Small intestine (tissue), 7 donors: ENCODE measurements around the gene FZD10. TPM values are rescaled to one million over a fixed set of nuclear protein-coding genes. Genes with fewer than 3 reads are reported as not detected.

Experiments used
- DNase-seq, 2 donors: peaks; one replicate each; pipeline versions ENCODE4 v3.0.0 to v3.0.0-alpha.2; 2013
- FAIRE-seq: peaks from 2 replicates; lab custom pipeline; 2012; peaks lifted over from hg19 to GRCh38; lab: Jason Lieb, UNC
- H3K27ac ChIP-seq, 3 donors: one replicate each; pipeline ENCODE4 v1.5.1; 2013; ENCODE audit warnings: low read length in 2 of 3, mild to moderate bottlenecking in 2 of 3, control low read depth in 1 of 3, inconsistent platforms in 1 of 3, low read depth in 1 of 3, moderate library complexity in 1 of 3
- H3K27me3 ChIP-seq, 3 donors: one replicate each; pipeline ENCODE4 v1.6.1; 2013; ENCODE audit warnings: low read length in 3 of 3, inconsistent platforms in 1 of 3; ENCODE audit not compliant: control insufficient read depth in 3 of 3, insufficient read depth in 3 of 3
- H3K36me3 ChIP-seq, 3 donors: one replicate each; pipeline ENCODE4 v1.6.1; 2013; ENCODE audit warnings: low read length in 3 of 3, inconsistent platforms in 1 of 3, low read depth in 1 of 3, mild to moderate bottlenecking in 1 of 3, moderate library complexity in 1 of 3; ENCODE audit not compliant: control insufficient read depth in 3 of 3, insufficient read depth in 2 of 3
- H3K4me1 ChIP-seq, 3 donors: one replicate each; pipeline ENCODE4 v1.6.1; 2013; ENCODE audit warnings: low read length in 2 of 3, inconsistent platforms in 1 of 3, low read depth in 1 of 3, mild to moderate bottlenecking in 1 of 3, moderate library complexity in 1 of 3; ENCODE audit not compliant: control insufficient read depth in 3 of 3, insufficient read depth in 2 of 3
- H3K4me3 ChIP-seq, 3 donors: one replicate each; pipeline ENCODE4 v1.5.1; 2013; ENCODE audit warnings: low read length in 3 of 3, control low read depth in 1 of 3, inconsistent platforms in 1 of 3, low read depth in 1 of 3, mild to moderate bottlenecking in 1 of 3, moderate library complexity in 1 of 3
- H3K9me3 ChIP-seq, 2 donors: one replicate each; pipeline ENCODE4 v1.6.1; 2013; ENCODE audit warnings: low read depth in 1 of 2, low read length in 1 of 2; ENCODE audit not compliant: control insufficient read depth in 2 of 2, insufficient read depth in 1 of 2
- WGBS, 3 donors: extraction: QIAGEN DNeasy Blood & Tissue Kit; methylation state at CpG; one replicate each; pipeline ENCODE4 v1.1.7; 2013; 5-methylcytosine and 5-hydroxymethylcytosine counted together
- polyA plus RNA-seq, 4 donors: library from polyadenylated mRNA; stranded (reverse) in 3 of 4; unstranded in 1 of 4; fragments of 200-250 nt in 3 of 4; fragments of 120-200 nt in 1 of 4; gene quantifications; one replicate each; pipeline versions ENCODE4 v1.2.1 to v1.2.3, GENCODE V29; 2013
- donor health status: healthy with polysubstance abuse.
- donor health status: control.
- donor health status: control.
- donor health status: Bipolar disorder and iron deficiency.
- donor health status: healthy.

Gene FZD10
- polyA plus RNA-seq, 4 donors: 1.2 to 1.6 TPM; not detected in 2

DNA sequence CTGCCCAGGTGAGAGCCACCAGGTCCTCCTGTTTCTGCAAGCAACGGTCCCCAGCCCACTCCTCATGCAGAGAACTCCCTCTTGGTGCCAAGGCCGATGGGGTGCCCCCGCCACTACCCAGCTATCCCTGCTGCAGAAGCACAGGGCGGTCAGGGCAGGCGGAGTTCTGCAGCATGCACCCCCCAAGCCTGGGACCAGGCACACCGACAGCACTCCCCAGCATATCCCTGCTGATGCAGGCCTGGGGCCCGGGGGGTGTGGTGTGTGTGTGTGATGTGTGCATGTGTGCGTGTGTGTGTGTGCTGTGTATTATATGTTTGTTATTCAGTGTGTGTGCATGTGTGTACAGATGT lies 27.7 kb upstream of the FZD10 start:
- Histone ChIP-seq H3K4me3 (no peak overlapping the region), H3K4me1 (no peaks in the 10 kb centered on the region), H3K27ac (no peak overlapping the region), H3K36me3 (no peaks in the 10 kb centered on the region), H3K27me3 (no peaks in the 10 kb centered on the region), H3K9me3 (no peaks in the 10 kb centered on the region)
- WGBS, 3 donors: 78 to 89% (median 88%) methylated on average over 7 to 8 of the region's 8 CpGs
- no peak for DNase-seq
- no peak for FAIRE-seq

GRCh38 chr12:130136509-130137039 lies 25.7 kb upstream of the FZD10 start:
- WGBS, 3 donors: 60 to 73% (median 68%) methylated on average over 11 of the region's 11 CpGs
- Histone ChIP-seq H3K36me3 (no peaks in the 10 kb centered on the region), H3K27me3 (no peaks in the 10 kb centered on the region), H3K9me3 (no peaks in the 10 kb centered on the region), H3K4me1 (no peaks in the 10 kb centered on the region), H3K4me3 (no peak overlapping the region), H3K27ac (no peak overlapping the region)
- no peak for FAIRE-seq
- no peak for DNase-seq

DNA sequence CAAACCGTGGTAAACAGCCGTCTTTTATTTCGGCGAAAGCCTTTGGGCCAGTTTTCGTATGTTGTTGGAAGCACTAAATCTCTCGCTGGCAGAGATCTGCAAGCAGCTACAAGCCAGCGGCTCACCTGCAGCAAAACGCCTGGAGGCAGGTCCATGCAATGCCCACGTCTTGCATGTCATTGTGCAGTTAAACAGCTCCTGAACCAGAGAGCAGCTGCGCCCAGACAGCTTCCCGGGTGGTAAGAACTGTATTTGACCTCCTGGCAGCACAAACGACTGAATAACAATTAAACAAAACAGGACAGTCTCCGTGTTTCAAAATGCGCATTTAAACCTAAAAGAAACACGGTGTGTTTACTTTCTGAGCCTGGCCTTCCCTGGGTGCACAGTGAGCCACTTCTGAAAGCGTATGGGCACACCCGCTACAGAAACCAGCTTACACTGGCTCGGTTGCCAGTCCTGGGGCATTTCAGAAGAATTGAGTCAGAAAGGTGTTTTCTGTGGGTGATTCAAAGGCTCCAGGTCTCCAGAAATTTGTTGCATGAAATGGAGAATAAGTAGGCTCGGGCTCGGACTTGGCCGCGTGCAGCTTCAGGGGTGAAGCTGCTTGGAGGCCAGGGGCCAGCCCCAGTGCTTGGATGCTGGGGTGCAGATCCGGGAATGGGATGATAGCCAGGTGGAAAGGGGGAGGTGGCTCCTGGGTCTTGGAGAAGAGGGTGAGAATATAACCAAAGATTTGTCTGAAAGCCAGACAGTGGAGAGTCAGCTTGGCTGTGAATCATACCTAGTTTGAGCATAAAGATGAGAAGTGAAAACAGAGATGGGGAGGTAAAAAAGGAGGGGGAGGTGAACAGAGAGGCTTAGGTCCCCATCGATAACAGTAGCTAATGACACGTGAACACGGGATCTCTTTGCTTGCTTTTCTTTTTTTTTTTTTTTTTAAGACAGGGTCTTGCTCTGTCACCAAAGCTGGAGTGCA lies 24.9 kb upstream of the FZD10 start:
- FAIRE-seq (no peak), DNase-seq (no peak)
- Histone ChIP-seq H3K9me3 (no peaks in the 10 kb centered on the region), H3K27me3 (no peaks in the 10 kb centered on the region), H3K4me3 (no peak overlapping the region), H3K27ac (no peak overlapping the region), H3K4me1 (no peaks in the 10 kb centered on the region), H3K36me3 (no peaks in the 10 kb centered on the region)
- WGBS, 3 donors: 50 to 55% (median 53%) methylated on average over 26 of the region's 26 CpGs

- Histone ChIP-seq H3K27me3 (no peaks in the 10 kb centered on the region), H3K4me3 (no peak overlapping the region), H3K36me3 (no peaks in the 10 kb centered on the region), H3K27ac (no peak overlapping the region), H3K4me1 (no peaks in the 10 kb centered on the region), H3K9me3 (no peaks in the 10 kb centered on the region)
- no peak for DNase-seq
- WGBS, 3 donors: 80 to 86% (median 81%) methylated on average over 20 of the region's 20 CpGs
- FAIRE-seq: no peak
Measured at GRCh38 chr12:130138478-130138877, 23.8 kb upstream of the FZD10 start.

- DNase-seq: no peak
- no peak overlapping the region for H3K4me3 ChIP-seq
- FAIRE-seq: no peak
- H3K27me3 ChIP-seq: no peaks in the 10 kb centered on the region
- H3K4me1 ChIP-seq: no peaks in the 10 kb centered on the region
- no peak overlapping the region for H3K27ac ChIP-seq
- whole genome bisulfite sequencing, 3 donors: 62 to 65% (median 64%) methylated on average over 25 of the region's 25 CpGs
- no peaks in the 10 kb centered on the region for H3K36me3 ChIP-seq
- no peaks in the 10 kb centered on the region for H3K9me3 ChIP-seq
Measured at GRCh38 chr12:130139567-130140421, 22.5 kb upstream of the FZD10 start.

- H3K9me3 ChIP-seq: no peaks in the 10 kb centered on the region
- DNase-seq (no peak), FAIRE-seq (no peak)
- no peaks in the 10 kb centered on the region for H3K36me3 ChIP-seq
- H3K4me1 ChIP-seq: no peaks in the 10 kb centered on the region
- WGBS, 3 donors: 78 to 81% (median 79%) methylated on average over 11 of the region's 11 CpGs
- H3K27ac ChIP-seq: no peak overlapping the region
- H3K27me3 ChIP-seq: no peaks in the 10 kb centered on the region
- no peak overlapping the region for H3K4me3 ChIP-seq
Measured at GRCh38 chr12:130141105-130141504, 21.2 kb upstream of the FZD10 start.

- WGBS, 3 donors: 68 to 78% (median 76%) methylated on average over 18 of the region's 18 CpGs
- Histone ChIP-seq H3K27me3 (no peaks in the 10 kb centered on the region), H3K27ac (no peak overlapping the region), H3K4me3 (no peak overlapping the region), H3K4me1 (no peaks in the 10 kb centered on the region), H3K9me3 (no peaks in the 10 kb centered on the region), H3K36me3 (no peaks in the 10 kb centered on the region)
- DNase-seq: no peak
- FAIRE-seq: no peak
Measured at GRCh38 chr12:130141901-130142683, 20.2 kb upstream of the FZD10 start.

DNA sequence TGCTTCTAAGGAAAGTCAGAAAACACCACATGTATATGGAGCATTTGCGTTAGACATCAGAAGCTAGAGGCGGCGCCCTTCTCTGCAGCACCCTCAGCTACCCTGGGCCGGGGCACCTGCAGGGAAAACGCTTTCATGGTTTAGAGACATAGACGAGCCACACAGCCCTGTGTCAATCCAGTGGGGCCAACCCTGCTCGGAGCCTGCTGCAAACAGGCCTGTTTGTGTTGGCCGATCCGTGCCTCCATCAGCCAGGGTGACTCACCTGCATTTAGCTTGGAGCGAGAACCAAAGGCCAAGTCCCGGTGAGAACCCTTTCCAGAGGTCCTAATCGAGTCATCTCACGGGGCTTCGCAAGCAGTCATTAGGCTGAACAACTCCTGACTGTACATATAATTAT lies 19.5 kb upstream of the FZD10 start:
- DNase-seq: no peak
- Histone ChIP-seq H3K36me3 (no peaks in the 10 kb centered on the region), H3K4me3 (no peak overlapping the region), H3K9me3 (no peaks in the 10 kb centered on the region), H3K4me1 (no peaks in the 10 kb centered on the region), H3K27me3 (no peaks in the 10 kb centered on the region), H3K27ac (no peak overlapping the region)
- 78 to 83% (median 82%) methylated on average over 14 of the region's 14 CpGs for WGBS, 3 donors
- no peak for FAIRE-seq
